ENCODE results near the gene CHRND. TPM values are rescaled to one million over a fixed set of nuclear protein-coding genes. Genes with fewer than 3 reads are reported as not detected.

CHRND gene
- polyA plus RNA-seq, 12 donors, result 67.6 to 182 (median 131) TPM; not detected in 1

GRCh38 chr2:232485757-232486557 lies 40.0 kb upstream of the CHRND start:
- no peak for DNase-seq

- no peak for DNase-seq
Observed at GRCh38 chr2:232486558-232487384, 39.2 kb upstream of the CHRND start.

GRCh38 chr2:232487385-232488096 lies 38.4 kb upstream of the CHRND start, which contains the start of gene ECEL1:
ECEL1 (minus strand) TSS chr2:232487834; CDS start chr2:232486653, 1,181 bp downstream.
- DNase-seq, result no peak

- no peak for DNase-seq
Observed at GRCh38 chr2:232488097-232488711, 37.8 kb upstream of the CHRND start.

- no peak for DNase-seq
Observed at GRCh38 chr2:232488721-232489300, 37.1 kb upstream of the CHRND start.

- no peak for DNase-seq
Observed at GRCh38 chr2:232489516-232490220, 36.3 kb upstream of the CHRND start.

GRCh38 chr2:232490221-232491138 lies 35.5 kb upstream of the CHRND start:
- no peak for DNase-seq

GRCh38 chr2:232491139-232491780 lies 34.7 kb upstream of the CHRND start:
- DNase-seq, result no peak

GRCh38 chr2:232492236-232492848 lies 33.6 kb upstream of the CHRND start:
- DNase-seq, result no peak

GRCh38 chr2:232492963-232493700 lies 32.8 kb upstream of the CHRND start:
- DNase-seq, result no peak

- no peak for DNase-seq
Observed at GRCh38 chr2:232493701-232494474, 32.1 kb upstream of the CHRND start.

GRCh38 chr2:232494542-232494941 lies 31.4 kb upstream of the CHRND start:
- no peak for DNase-seq

- DNase-seq, result no peak
Observed at GRCh38 chr2:232495292-232495691, 30.7 kb upstream of the CHRND start.

- DNase-seq, result no peak
Observed at GRCh38 chr2:232496501-232497270, 29.3 kb upstream of the CHRND start.

- DNase-seq, result no peak
Observed at GRCh38 chr2:232497348-232497747, 28.6 kb upstream of the CHRND start.

GRCh38 chr2:232498452-232498851 lies 27.5 kb upstream of the CHRND start:
- DNase-seq, result no peak
